IMR-90 (cell line): Measurements from ENCODE around the gene CEP85. TPM values are rescaled to one million over a fixed set of nuclear protein-coding genes. Genes with fewer than 3 reads are reported as not detected.

Source experiments
- ATAC-seq: fragments of 200-7000 bp; cut with Tn5 transposase; 2 replicates; pipeline ENCODE4 v1.9.1; 2020; ENCODE audit warnings: low read depth, mild to moderate bottlenecking, moderate library complexity
- BruUV-seq: library from RNA; stranded (reverse); fragments of 400-500 nt; replicated peaks from 2 replicates; lab custom pipeline; 2021; lab: Mats Ljungman, UMichigan
- CTCF ChIA-PET: fragments of 300-600 bp; formaldehyde crosslinking; extraction: SDS; loops from one replicate; lab custom pipeline; 2021; ENCODE audit warnings: antibody characterized with exemption; lab: Yijun Ruan, JAX
- POLR2A ChIA-PET: fragments of 300-600 bp; sonication (Branson Sonifier 250); formaldehyde crosslinking; loops from one replicate; lab custom pipeline; 2022; ENCODE audit warnings: antibody characterized with exemption; ENCODE audit not compliant: unreplicated experiment; lab: Charles Lee
- DNase-seq: peaks from one replicate; pipeline ENCODE4 v3.0.0; 2013
- H2AFZ ChIP-seq: replicated peaks from 2 replicates; pipeline ENCODE3; 2013; ENCODE audit warnings: low read length, mild to moderate bottlenecking; ENCODE audit not compliant: poor library complexity
- H2AK5ac ChIP-seq: 2 replicates; pipeline ENCODE4 v1.6.1; 2013; ENCODE audit warnings: low read depth, low read length, inconsistent platforms
- H2AK9ac ChIP-seq: replicated peaks from 2 replicates; pipeline ENCODE3; 2013; ENCODE audit warnings: mild to moderate bottlenecking, low read depth, low read length, moderate library complexity; ENCODE audit not compliant: poor library complexity
- H2BK120ac ChIP-seq: 2 replicates; pipeline ENCODE4 v1.6.1; 2013; ENCODE audit warnings: low read depth, low read length, inconsistent platforms
- H2BK15ac ChIP-seq: 3 replicates; pipeline ENCODE4 v1.6.1; 2013; ENCODE audit warnings: low read depth, low read length, inconsistent platforms
- H2BK20ac ChIP-seq: 2 replicates; pipeline ENCODE4 v1.6.1; 2013; ENCODE audit warnings: low read depth, mild to moderate bottlenecking, inconsistent platforms, low read length, moderate library complexity
- H2BK5ac ChIP-seq: 2 replicates; pipeline ENCODE4 v1.6.1; 2013; ENCODE audit warnings: mild to moderate bottlenecking, low read depth, low read length, inconsistent platforms; ENCODE audit not compliant: poor library complexity, severe bottlenecking
- H3K14ac ChIP-seq: replicated peaks from 2 replicates; pipeline ENCODE4 v1.6.1; 2013; ENCODE audit warnings: low read depth, low read length, inconsistent platforms
- H3K18ac ChIP-seq: 2 replicates; pipeline ENCODE4 v1.6.1; 2013; ENCODE audit warnings: low read depth, low read length, control low read depth
- H3K23ac ChIP-seq: 2 replicates; pipeline ENCODE4 v1.6.1; 2013; ENCODE audit warnings: low read depth, low read length, inconsistent platforms
- H3K27ac ChIP-seq: 2 replicates; pipeline ENCODE4 v1.5.1; 2013; ENCODE audit warnings: mild to moderate bottlenecking, control low read depth, low read length; ENCODE audit not compliant: insufficient read depth
- H3K27me3 ChIP-seq: 2 replicates; pipeline ENCODE4 v1.6.1; 2013; ENCODE audit warnings: low read length; ENCODE audit not compliant: control insufficient read depth, insufficient read depth
- H3K36me3 ChIP-seq: 2 replicates; pipeline ENCODE4 v1.6.1; 2013; ENCODE audit warnings: low read length, mixed read lengths; ENCODE audit not compliant: control insufficient read depth, insufficient read depth
- H3K4ac ChIP-seq: 2 replicates; pipeline ENCODE4 v1.6.1; 2013; ENCODE audit warnings: low read depth, low read length, inconsistent platforms
- H3K4me1 ChIP-seq: 2 replicates; pipeline ENCODE4 v1.6.1; 2013; ENCODE audit warnings: low read length, mixed read lengths; ENCODE audit not compliant: control insufficient read depth, insufficient read depth
- H3K4me2 ChIP-seq: 2 replicates; pipeline ENCODE4 v1.6.1; 2013; ENCODE audit warnings: low read depth, mild to moderate bottlenecking, control low read depth, low read length, moderate library complexity
- H3K4me3 ChIP-seq: 2 replicates; pipeline ENCODE4 v1.5.1; 2013; ENCODE audit warnings: low read depth, mild to moderate bottlenecking, control low read depth, low read length, moderate library complexity; ENCODE audit not compliant: insufficient read depth
- H3K56ac ChIP-seq: 2 replicates; pipeline ENCODE4 v1.6.1; 2013; ENCODE audit warnings: low read length, inconsistent platforms; ENCODE audit not compliant: insufficient read depth; ENCODE audit errors: extremely low read depth
- H3K79me1 ChIP-seq, 2 experiments: 2 replicates each; pipeline ENCODE4 v1.6.1; 2013; ENCODE audit warnings: low read length in 2 of 2, inconsistent platforms in 1 of 2, low read depth in 1 of 2
- H3K9ac ChIP-seq: 2 replicates; pipeline ENCODE4 v1.6.1; 2013; ENCODE audit warnings: low read depth, low read length, control low read depth
- H3K9me1 ChIP-seq: 2 replicates; pipeline ENCODE4 v1.6.1; 2013; ENCODE audit warnings: low read length, inconsistent platforms; ENCODE audit not compliant: insufficient read depth
- H3K9me3 ChIP-seq: 2 replicates; pipeline ENCODE4 v1.6.1; 2013; ENCODE audit warnings: low read length; ENCODE audit not compliant: control insufficient read depth, insufficient read depth
- H4K20me1 ChIP-seq: 2 replicates; pipeline ENCODE4 v1.6.1; 2013; ENCODE audit warnings: low read length, inconsistent platforms; ENCODE audit not compliant: insufficient read depth
- H4K5ac ChIP-seq: 2 replicates; pipeline ENCODE4 v1.6.1; 2013; ENCODE audit warnings: mild to moderate bottlenecking, low read depth, low read length, control low read depth
- H4K8ac ChIP-seq, 2 experiments: 2 replicates each; pipeline ENCODE4 v1.6.1; 2013; ENCODE audit warnings: low read depth in 2 of 2, low read length in 2 of 2, control low read depth in 1 of 2, inconsistent platforms in 1 of 2
- H4K91ac ChIP-seq: 2 replicates; pipeline ENCODE4 v1.6.1; 2013; ENCODE audit warnings: low read depth, low read length, inconsistent platforms; ENCODE audit not compliant: insufficient read depth
- BHLHE40 ChIP-seq: fragments of 150-350 bp; IDR thresholded peaks from 2 replicates; pipeline ENCODE4 v1.6.1; 2016; ENCODE audit warnings: mild to moderate bottlenecking, low read depth, low read length
- CEBPB ChIP-seq: IDR thresholded peaks from 2 replicates; pipeline ENCODE4 v1.6.1; 2012; ENCODE audit warnings: low read depth, low read length, improper control_type of control experiment
- CHD1 ChIP-seq: IDR thresholded peaks from 2 replicates; pipeline ENCODE4 v1.6.1; 2012; ENCODE audit warnings: low read depth, low read length, improper control_type of control experiment
- CTCF ChIP-seq: conservative IDR thresholded peaks from 2 replicates; pipeline ENCODE4 v1.5.1; 2012; ENCODE audit warnings: mild to moderate bottlenecking, low read depth, low read length, improper control_type of control experiment
- FOS ChIP-seq: fragments of 150-350 bp; IDR thresholded peaks from 2 replicates; pipeline ENCODE4 v1.6.1; 2016; ENCODE audit warnings: low read depth, low read length
- MAFK ChIP-seq: IDR thresholded peaks from 2 replicates; pipeline ENCODE4 v1.6.1; 2012; ENCODE audit warnings: low read depth, low read length, improper control_type of control experiment
- MAZ ChIP-seq: IDR thresholded peaks from 2 replicates; pipeline ENCODE4 v1.6.1; 2012; ENCODE audit warnings: low read depth, mild to moderate bottlenecking, low read length, improper control_type of control experiment, moderate library complexity, borderline replicate concordance
- MXI1 ChIP-seq: IDR thresholded peaks from 2 replicates; pipeline ENCODE4 v1.6.1; 2012; ENCODE audit warnings: low read depth, mild to moderate bottlenecking, low read length, moderate library complexity, borderline replicate concordance
- NFE2L2 ChIP-seq: fragments of 150-350 bp; IDR thresholded peaks from 2 replicates; pipeline ENCODE4 v1.6.1; 2016; ENCODE audit warnings: low read depth, mild to moderate bottlenecking, low read length
- POLR2A ChIP-seq: IDR thresholded peaks from 2 replicates; pipeline ENCODE4 v1.6.1; 2012; ENCODE audit warnings: mild to moderate bottlenecking, low read depth, low read length
- RAD21 ChIP-seq: IDR thresholded peaks from 2 replicates; pipeline ENCODE4 v1.6.1; 2012; ENCODE audit warnings: low read length, improper control_type of control experiment
- RCOR1 ChIP-seq: IDR thresholded peaks from 2 replicates; pipeline ENCODE4 v1.6.1; 2012; ENCODE audit warnings: mild to moderate bottlenecking, low read length, improper control_type of control experiment; ENCODE audit not compliant: insufficient replicate concordance
- RFX5 ChIP-seq: IDR thresholded peaks from 2 replicates; pipeline ENCODE4 v1.8.0; 2012; ENCODE audit warnings: low read depth, mild to moderate bottlenecking, low read length, moderate library complexity
- SMC3 ChIP-seq: fragments of 150-350 bp; IDR thresholded peaks from 2 replicates; pipeline ENCODE4 v1.6.1; 2016; ENCODE audit warnings: low read depth, mild to moderate bottlenecking, antibody characterized with exemption, low read length, moderate library complexity
- WGBS, 2 experiments: methylation state at CpG; one replicate each; pipeline versions ENCODE4 v1.1.5 to v1.1.7; 2013; ENCODE audit warnings: missing lambda C conversion rate in 2 of 2; ENCODE audit not compliant: insufficient read length in 1 of 2; ENCODE audit errors: extremely low coverage in 2 of 2; 5-methylcytosine and 5-hydroxymethylcytosine counted together
- dilution Hi-C: fragments of 300-500 bp; cut with HindIII; formaldehyde crosslinking; loops from one replicate; pipeline ENCODE4 v1.14.3; 2018; ENCODE audit warnings: low sequenced_read_pairs; ENCODE audit not compliant: unreplicated experiment
- in situ Hi-C: fragments of 300-500 bp; cut with MboI; formaldehyde crosslinking; loops from 3 replicates; pipeline ENCODE4 v1.14.3; 2019; ENCODE audit warnings: low sequenced_read_pairs, inconsistent platforms, mixed read lengths
- intact Hi-C: fragments of 100-400 bp; cut with micrococcal nuclease; formaldehyde crosslinking; loops from 2 replicates; pipeline ENCODE4 v1.10.0; 2022
- polyA plus RNA-seq, 3 experiments: library from polyadenylated mRNA; depleted of rRNA; stranded (reverse); fragments of >200 nt; gene quantifications; 2 replicates each; pipeline ENCODE4 v1.2.3, GENCODE V29; 2012; ENCODE audit warnings: low replicate concordance in 1 of 3
- total RNA-seq: library from RNA; depleted of rRNA; stranded (reverse); fragments of >200 nt; gene quantifications from 2 replicates; pipeline ENCODE4 v1.2.3, GENCODE V29; 2012
- TF ChIP-seq, protein P1 (sequence below): fragments of 150-350 bp; IDR thresholded peaks from 2 replicates; pipeline ENCODE4 v1.6.1; 2017; ENCODE audit warnings: mild to moderate bottlenecking, antibody characterized with exemption, low read length, low read depth
- TF ChIP-seq, protein P2 (sequence below): fragments of 150-350 bp; IDR thresholded peaks from 2 replicates; pipeline ENCODE4 v1.6.1; 2016; ENCODE audit warnings: low read depth, mild to moderate bottlenecking, low read length, moderate library complexity, borderline replicate concordance

The CEP85 gene
- total and polyA plus RNA-seq, 2 of the 4 experiments (the other 2 are of a cell fraction) = 11.5 to 11.8 TPM

GRCh38 chr1:26290882-26291261 is 56.9 kb downstream of the CEP85 start:
- in situ Hi-C loops = no loop called here
- TF ChIP-seq FOS = no peak
- no peak for TF ChIP-seq RAD21
- TF ChIP-seq RFX5 = no peak
- no peak for TF ChIP-seq CTCF
- no peak for TF ChIP-seq MXI1
- no peak for TF ChIP-seq MAFK
- TF ChIP-seq RCOR1 = no peak
- no peak for TF ChIP-seq MAZ
- TF ChIP-seq BHLHE40 = no peak
- TF ChIP-seq NFE2L2 = no peak
- no peak for TF ChIP-seq CHD1
- TF ChIP-seq SMC3 = no peak
- TF ChIP-seq, protein P1, sequence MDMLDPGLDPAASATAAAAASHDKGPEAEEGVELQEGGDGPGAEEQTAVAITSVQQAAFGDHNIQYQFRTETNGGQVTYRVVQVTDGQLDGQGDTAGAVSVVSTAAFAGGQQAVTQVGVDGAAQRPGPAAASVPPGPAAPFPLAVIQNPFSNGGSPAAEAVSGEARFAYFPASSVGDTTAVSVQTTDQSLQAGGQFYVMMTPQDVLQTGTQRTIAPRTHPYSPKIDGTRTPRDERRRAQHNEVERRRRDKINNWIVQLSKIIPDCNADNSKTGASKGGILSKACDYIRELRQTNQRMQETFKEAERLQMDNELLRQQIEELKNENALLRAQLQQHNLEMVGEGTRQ = no peak
- no peak for TF ChIP-seq CEBPB
- TF ChIP-seq, protein P2, sequence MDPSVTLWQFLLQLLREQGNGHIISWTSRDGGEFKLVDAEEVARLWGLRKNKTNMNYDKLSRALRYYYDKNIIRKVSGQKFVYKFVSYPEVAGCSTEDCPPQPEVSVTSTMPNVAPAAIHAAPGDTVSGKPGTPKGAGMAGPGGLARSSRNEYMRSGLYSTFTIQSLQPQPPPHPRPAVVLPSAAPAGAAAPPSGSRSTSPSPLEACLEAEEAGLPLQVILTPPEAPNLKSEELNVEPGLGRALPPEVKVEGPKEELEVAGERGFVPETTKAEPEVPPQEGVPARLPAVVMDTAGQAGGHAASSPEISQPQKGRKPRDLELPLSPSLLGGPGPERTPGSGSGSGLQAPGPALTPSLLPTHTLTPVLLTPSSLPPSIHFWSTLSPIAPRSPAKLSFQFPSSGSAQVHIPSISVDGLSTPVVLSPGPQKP = no peak
- no peak for TF ChIP-seq POLR2A
- H2AK9ac ChIP-seq = no peak overlapping the region
- no peak overlapping the region for H2AFZ ChIP-seq
- H3K23ac ChIP-seq = no peak overlapping the region
- CTCF ChIA-PET = no interaction called here
- 100% methylated on average over 1 of the region's 11 CpGs; no CpG with 5 or more reads in 1 of the 2 experiments for WGBS, 2 experiments
- no peaks in the 10 kb centered on the region; the same call in 1 of the 2 replicates for H3K36me3 ChIP-seq
- dilution Hi-C loops = no loop called here
- no peak overlapping the region for H2BK5ac ChIP-seq
- no peak overlapping the region for H4K8ac ChIP-seq
- no peaks in the 10 kb centered on the region; the same call in 1 of the 2 replicates for H3K4me1 ChIP-seq
- no peak overlapping the region for H4K5ac ChIP-seq
- intact Hi-C loops = no loop called here
- no peak overlapping the region for H3K9ac ChIP-seq
- no peak overlapping the region for H2BK120ac ChIP-seq
- peaks cover 6% of the 10 kb centered on the region; the same call in 1 of the 2 replicates for H3K9me1 ChIP-seq
- no peak overlapping the region for H4K91ac ChIP-seq
- peaks cover 0 to 10% of the 10 kb centered on the region in 2 experiments; a peak in 2 of 4 replicates for H3K79me1 ChIP-seq
- H4K20me1 ChIP-seq = no peaks in the 10 kb centered on the region
- no peak overlapping the region for H3K4me2 ChIP-seq
- H3K4ac ChIP-seq = no peak overlapping the region
- POLR2A ChIA-PET = no interaction called here
- no peak overlapping the region for H2AK5ac ChIP-seq
- no peak for ATAC-seq
- H3K27me3 ChIP-seq = no peaks in the 10 kb centered on the region
- DNase-seq = no peak
- H2BK15ac ChIP-seq = no peak overlapping the region
- no peak overlapping the region for H3K4me3 ChIP-seq
- no peak overlapping the region for H3K27ac ChIP-seq
- no peak overlapping the region for H3K14ac ChIP-seq
- H3K9me3 ChIP-seq = no peaks in the 10 kb centered on the region
- no peak overlapping the region for H2BK20ac ChIP-seq
- no peak overlapping the region for H3K56ac ChIP-seq
- H3K18ac ChIP-seq = no peak overlapping the region
- no TSS peak for BruUV-seq
